RWPE2 (cell line): ENCODE data around the gene HIKESHI.
A peak's percentile ranks its signal among the peaks of the same experiment; 100 is the strongest.

Source experiments
- ATAC-seq: fragments of 200-7000 bp; cut with Tn5 transposase; 3 replicates; pipeline ENCODE4 v1.9.1; 2021; ENCODE audit warnings: low read depth
- DNase-seq: peaks from one replicate; pipeline ENCODE4 v3.0.0-alpha.2; 2020; ENCODE audit warnings: low spot score
- H3K27ac ChIP-seq: fragments of 450-650 bp; 2 replicates; pipeline ENCODE4 v1.5.1; 2017; ENCODE audit warnings: mild to moderate bottlenecking; ENCODE audit not compliant: poor library complexity, severe bottlenecking
- H3K27me3 ChIP-seq: fragments of 250-450 bp; sonication (Bioruptor Pico); 2 replicates; pipeline ENCODE4 v1.5.1; 2021; ENCODE audit warnings: mild to moderate bottlenecking, moderate library complexity; ENCODE audit not compliant: insufficient read depth, poor library complexity, severe bottlenecking
- H3K36me3 ChIP-seq: fragments of 250-450 bp; sonication (Bioruptor Pico); 2 replicates; pipeline ENCODE4 v1.5.1; 2020; ENCODE audit warnings: low read depth, mild to moderate bottlenecking, moderate library complexity
- H3K4me1 ChIP-seq: fragments of 250-450 bp; sonication (Bioruptor Pico); 2 replicates; pipeline ENCODE4 v1.5.1; 2021; ENCODE audit warnings: mild to moderate bottlenecking, moderate library complexity; ENCODE audit not compliant: insufficient read depth, poor library complexity, severe bottlenecking
- H3K4me3 ChIP-seq: fragments of 250-450 bp; sonication (Bioruptor Pico); 2 replicates; pipeline ENCODE4 v1.5.1; 2021; ENCODE audit warnings: mild to moderate bottlenecking, moderate library complexity; ENCODE audit not compliant: severe bottlenecking
- H3K9me3 ChIP-seq: fragments of 250-450 bp; sonication (Bioruptor Pico); 2 replicates; pipeline ENCODE4 v1.5.1; 2021; ENCODE audit warnings: mild to moderate bottlenecking, moderate library complexity; ENCODE audit not compliant: severe bottlenecking
- TF ChIP-seq, protein P1 (sequence below): fragments of 450-650 bp; IDR thresholded peaks from one replicate; pipeline ENCODE4 v1.5.1; 2017; ENCODE audit warnings: mild to moderate bottlenecking, moderate library complexity; ENCODE audit not compliant: poor library complexity, severe bottlenecking

Gene HIKESHI, protein sequence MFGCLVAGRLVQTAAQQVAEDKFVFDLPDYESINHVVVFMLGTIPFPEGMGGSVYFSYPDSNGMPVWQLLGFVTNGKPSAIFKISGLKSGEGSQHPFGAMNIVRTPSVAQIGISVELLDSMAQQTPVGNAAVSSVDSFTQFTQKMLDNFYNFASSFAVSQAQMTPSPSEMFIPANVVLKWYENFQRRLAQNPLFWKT

DNA sequence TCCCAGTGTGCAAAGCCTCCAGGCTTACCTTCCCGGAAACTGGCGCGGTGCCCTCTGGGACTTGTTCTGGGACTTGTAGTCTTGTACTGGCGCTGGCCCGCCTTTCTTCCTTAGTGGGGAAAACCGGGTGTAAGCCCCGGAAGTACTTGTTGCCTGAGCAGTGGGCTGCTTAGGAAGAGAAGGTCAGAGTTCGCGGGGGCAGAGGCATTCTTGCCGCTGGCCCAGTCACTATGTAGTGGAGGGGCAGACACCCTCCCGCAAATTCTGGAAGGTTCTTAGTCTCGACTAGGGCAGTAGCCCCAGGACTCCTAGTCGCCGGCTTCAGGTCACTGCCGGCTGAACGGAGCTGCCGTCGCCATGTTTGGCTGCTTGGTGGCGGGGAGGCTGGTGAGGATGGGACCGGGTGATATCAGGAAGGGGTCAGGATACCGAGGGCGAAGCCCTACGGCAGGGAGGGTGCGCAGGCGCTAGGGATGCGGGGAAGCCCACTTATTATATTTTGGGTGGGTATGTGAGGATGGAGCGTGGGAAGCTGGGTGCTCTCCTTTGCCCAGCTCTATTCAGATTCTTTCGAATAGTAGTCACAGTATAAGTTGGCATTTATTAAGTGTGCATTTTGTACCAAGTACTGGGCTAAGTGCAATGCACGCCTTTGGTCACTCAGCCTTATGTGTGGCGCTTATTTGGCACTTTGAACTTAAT lies at the start of gene HIKESHI:
Gene HIKESHI (plus strand): TSS at position 149 of the 702 bp plus-strand sequence. CDS start 209 bp downstream, at position 358.
- Histone ChIP-seq H3K27me3 (no peaks in the 10 kb centered on the region), H3K4me1 (no peaks in the 10 kb centered on the region), H3K36me3 (peaks cover 10% of the 10 kb centered on the region), H3K9me3 (no peaks in the 10 kb centered on the region), H3K4me3 (peak within 1 kb of the TSS; percentile 70), H3K27ac (peak within 1 kb of the TSS; percentile 28)
- TF ChIP-seq, protein P1, sequence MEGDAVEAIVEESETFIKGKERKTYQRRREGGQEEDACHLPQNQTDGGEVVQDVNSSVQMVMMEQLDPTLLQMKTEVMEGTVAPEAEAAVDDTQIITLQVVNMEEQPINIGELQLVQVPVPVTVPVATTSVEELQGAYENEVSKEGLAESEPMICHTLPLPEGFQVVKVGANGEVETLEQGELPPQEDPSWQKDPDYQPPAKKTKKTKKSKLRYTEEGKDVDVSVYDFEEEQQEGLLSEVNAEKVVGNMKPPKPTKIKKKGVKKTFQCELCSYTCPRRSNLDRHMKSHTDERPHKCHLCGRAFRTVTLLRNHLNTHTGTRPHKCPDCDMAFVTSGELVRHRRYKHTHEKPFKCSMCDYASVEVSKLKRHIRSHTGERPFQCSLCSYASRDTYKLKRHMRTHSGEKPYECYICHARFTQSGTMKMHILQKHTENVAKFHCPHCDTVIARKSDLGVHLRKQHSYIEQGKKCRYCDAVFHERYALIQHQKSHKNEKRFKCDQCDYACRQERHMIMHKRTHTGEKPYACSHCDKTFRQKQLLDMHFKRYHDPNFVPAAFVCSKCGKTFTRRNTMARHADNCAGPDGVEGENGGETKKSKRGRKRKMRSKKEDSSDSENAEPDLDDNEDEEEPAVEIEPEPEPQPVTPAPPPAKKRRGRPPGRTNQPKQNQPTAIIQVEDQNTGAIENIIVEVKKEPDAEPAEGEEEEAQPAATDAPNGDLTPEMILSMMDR, result no peak
- ATAC-seq (peak; percentile 100), DNase-seq (peak; percentile 99)

DNA sequence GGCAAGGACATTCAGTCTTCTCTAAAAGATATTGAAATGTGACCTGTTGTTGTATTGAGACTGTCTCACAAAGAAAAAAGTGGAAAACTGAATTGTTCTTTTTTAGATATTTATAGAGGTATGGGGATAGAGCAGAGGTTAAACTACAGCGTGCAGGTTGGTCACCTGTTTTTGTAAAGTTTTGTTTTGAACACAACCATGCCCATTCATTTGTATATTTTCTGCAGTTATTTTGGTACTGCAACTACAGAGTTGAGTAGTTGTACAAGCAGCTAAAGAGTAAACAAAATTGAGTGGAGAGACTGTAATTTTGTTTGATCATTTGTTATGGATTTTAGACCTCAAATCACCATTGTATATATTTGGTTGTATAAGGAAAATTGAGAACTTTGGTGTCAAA lies 46.1 kb upstream of the HIKESHI start:
- Histone ChIP-seq H3K27me3 (no peaks in the 10 kb centered on the region), H3K9me3 (no peaks in the 10 kb centered on the region), H3K4me1 (peaks cover under 1% of the 10 kb centered on the region), H3K27ac (no peak overlapping the region), H3K4me3 (no peak overlapping the region), H3K36me3 (peaks cover 73% of the 10 kb centered on the region)
- ATAC-seq (no peak), DNase-seq (no peak)
- TF ChIP-seq, protein P1, result no peak

DNA sequence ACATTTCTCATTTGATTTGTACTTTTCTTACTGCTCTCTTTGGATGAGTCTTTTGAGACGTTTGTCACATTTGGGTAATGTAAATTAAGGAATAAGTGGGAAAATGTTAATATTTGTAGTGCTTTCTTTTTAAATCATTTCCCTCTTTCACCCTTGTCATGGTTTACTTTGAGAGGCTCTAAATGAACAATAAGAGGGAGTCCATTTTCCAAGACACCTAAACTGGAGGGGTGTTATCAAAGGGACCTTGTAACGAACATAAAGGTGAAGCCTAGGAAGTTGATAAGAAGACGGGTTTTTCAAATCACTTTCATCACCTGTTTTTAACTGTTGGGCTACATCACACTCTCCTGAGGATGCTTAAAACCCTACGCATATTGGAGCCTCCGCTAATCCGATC lies 45.4 kb upstream of the HIKESHI start:
- Histone ChIP-seq H3K27me3 (no peaks in the 10 kb centered on the region), H3K36me3 (peaks cover 70% of the 10 kb centered on the region), H3K4me3 (no peak overlapping the region), H3K27ac (no peak overlapping the region), H3K4me1 (no peaks in the 10 kb centered on the region), H3K9me3 (no peaks in the 10 kb centered on the region)
- ATAC-seq (no peak), DNase-seq (no peak)
- TF ChIP-seq, protein P1, result no peak

DNA sequence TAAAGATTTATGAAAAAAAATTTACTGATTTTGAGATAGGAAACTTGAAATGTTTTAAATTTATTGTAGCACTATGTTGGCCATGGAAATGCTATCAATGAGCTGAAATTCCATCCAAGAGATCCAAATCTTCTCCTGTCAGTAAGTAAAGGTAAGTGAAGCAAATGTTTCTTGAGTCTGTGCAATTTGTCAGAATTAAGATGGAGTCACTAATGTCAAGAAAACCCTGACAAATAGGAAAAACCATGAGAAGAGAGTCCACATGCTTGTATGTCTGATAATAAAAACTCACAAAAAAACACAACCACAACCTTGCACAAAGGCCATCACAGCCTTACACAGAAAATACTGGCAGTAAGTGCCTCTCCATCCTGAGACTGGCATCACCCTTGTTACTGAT lies 44.6 kb upstream of the HIKESHI start:
- TF ChIP-seq, protein P1, result no peak
- Histone ChIP-seq H3K27ac (no peak overlapping the region), H3K36me3 (peaks cover 69% of the 10 kb centered on the region), H3K9me3 (no peaks in the 10 kb centered on the region), H3K27me3 (no peaks in the 10 kb centered on the region), H3K4me3 (no peak overlapping the region), H3K4me1 (no peaks in the 10 kb centered on the region)
- ATAC-seq, result no peak
- DNase-seq, result no peak

DNA sequence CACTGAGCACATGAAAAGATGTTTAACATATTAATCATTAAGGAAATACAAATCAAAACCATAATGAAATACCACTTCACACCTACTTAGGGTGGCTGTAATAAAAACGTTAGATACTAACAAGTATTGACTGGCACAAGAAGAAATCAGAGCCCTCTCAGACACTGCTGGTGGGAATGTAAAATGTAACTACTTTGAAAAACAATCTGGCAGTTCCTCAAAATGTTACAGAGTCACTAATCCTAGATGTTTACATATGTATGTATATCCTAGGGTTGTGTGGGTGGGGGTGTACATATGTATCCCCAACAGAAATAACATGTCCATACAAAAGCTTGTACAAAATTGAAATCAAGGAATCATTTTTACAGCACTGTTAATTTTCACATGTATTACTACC lies 42.3 kb upstream of the HIKESHI start:
- ATAC-seq (no peak), DNase-seq (no peak)
- H3K36me3 ChIP-seq, result peaks cover 73% of the 10 kb centered on the region
- no peaks in the 10 kb centered on the region for H3K4me1 ChIP-seq
- no peak overlapping the region for H3K27ac ChIP-seq
- H3K4me3 ChIP-seq, result no peak overlapping the region
- TF ChIP-seq, protein P1, result no peak
- no peaks in the 10 kb centered on the region for H3K9me3 ChIP-seq
- H3K27me3 ChIP-seq, result no peaks in the 10 kb centered on the region
